IMR-90 (cell line): Measurements from ENCODE around the gene ZNF679. TPM values are rescaled to one million over a fixed set of nuclear protein-coding genes. Genes with fewer than 3 reads are reported as not detected.

Experiments used
- ATAC-seq: fragments of 200-7000 bp; cut with Tn5 transposase; 2 replicates; pipeline ENCODE4 v1.9.1; 2020; ENCODE audit warnings: low read depth, mild to moderate bottlenecking, moderate library complexity
- BruUV-seq: library from RNA; stranded (reverse); fragments of 400-500 nt; replicated peaks from 2 replicates; lab custom pipeline; 2021; lab: Mats Ljungman, UMichigan
- CTCF ChIA-PET: fragments of 300-600 bp; formaldehyde crosslinking; extraction: SDS; loops from one replicate; lab custom pipeline; 2021; ENCODE audit warnings: antibody characterized with exemption; lab: Yijun Ruan, JAX
- POLR2A ChIA-PET: fragments of 300-600 bp; sonication (Branson Sonifier 250); formaldehyde crosslinking; loops from one replicate; lab custom pipeline; 2022; ENCODE audit warnings: antibody characterized with exemption; ENCODE audit not compliant: unreplicated experiment; lab: Charles Lee
- DNase-seq: peaks from one replicate; pipeline ENCODE4 v3.0.0; 2013
- H2AFZ ChIP-seq: replicated peaks from 2 replicates; pipeline ENCODE3; 2013; ENCODE audit warnings: low read length, mild to moderate bottlenecking; ENCODE audit not compliant: poor library complexity
- H2AK5ac ChIP-seq: 2 replicates; pipeline ENCODE4 v1.6.1; 2013; ENCODE audit warnings: low read depth, low read length, inconsistent platforms
- H2AK9ac ChIP-seq: replicated peaks from 2 replicates; pipeline ENCODE3; 2013; ENCODE audit warnings: mild to moderate bottlenecking, low read depth, low read length, moderate library complexity; ENCODE audit not compliant: poor library complexity
- H2BK120ac ChIP-seq: 2 replicates; pipeline ENCODE4 v1.6.1; 2013; ENCODE audit warnings: low read depth, low read length, inconsistent platforms
- H2BK15ac ChIP-seq: 3 replicates; pipeline ENCODE4 v1.6.1; 2013; ENCODE audit warnings: low read depth, low read length, inconsistent platforms
- H2BK20ac ChIP-seq: 2 replicates; pipeline ENCODE4 v1.6.1; 2013; ENCODE audit warnings: low read depth, mild to moderate bottlenecking, inconsistent platforms, low read length, moderate library complexity
- H2BK5ac ChIP-seq: 2 replicates; pipeline ENCODE4 v1.6.1; 2013; ENCODE audit warnings: mild to moderate bottlenecking, low read depth, low read length, inconsistent platforms; ENCODE audit not compliant: poor library complexity, severe bottlenecking
- H3K14ac ChIP-seq: replicated peaks from 2 replicates; pipeline ENCODE4 v1.6.1; 2013; ENCODE audit warnings: low read depth, low read length, inconsistent platforms
- H3K18ac ChIP-seq: 2 replicates; pipeline ENCODE4 v1.6.1; 2013; ENCODE audit warnings: low read depth, low read length, control low read depth
- H3K23ac ChIP-seq: 2 replicates; pipeline ENCODE4 v1.6.1; 2013; ENCODE audit warnings: low read depth, low read length, inconsistent platforms
- H3K27ac ChIP-seq: 2 replicates; pipeline ENCODE4 v1.5.1; 2013; ENCODE audit warnings: mild to moderate bottlenecking, control low read depth, low read length; ENCODE audit not compliant: insufficient read depth
- H3K27me3 ChIP-seq: 2 replicates; pipeline ENCODE4 v1.6.1; 2013; ENCODE audit warnings: low read length; ENCODE audit not compliant: control insufficient read depth, insufficient read depth
- H3K36me3 ChIP-seq: 2 replicates; pipeline ENCODE4 v1.6.1; 2013; ENCODE audit warnings: low read length, mixed read lengths; ENCODE audit not compliant: control insufficient read depth, insufficient read depth
- H3K4ac ChIP-seq: 2 replicates; pipeline ENCODE4 v1.6.1; 2013; ENCODE audit warnings: low read depth, low read length, inconsistent platforms
- H3K4me1 ChIP-seq: 2 replicates; pipeline ENCODE4 v1.6.1; 2013; ENCODE audit warnings: low read length, mixed read lengths; ENCODE audit not compliant: control insufficient read depth, insufficient read depth
- H3K4me2 ChIP-seq: 2 replicates; pipeline ENCODE4 v1.6.1; 2013; ENCODE audit warnings: low read depth, mild to moderate bottlenecking, control low read depth, low read length, moderate library complexity
- H3K4me3 ChIP-seq: 2 replicates; pipeline ENCODE4 v1.5.1; 2013; ENCODE audit warnings: low read depth, mild to moderate bottlenecking, control low read depth, low read length, moderate library complexity; ENCODE audit not compliant: insufficient read depth
- H3K56ac ChIP-seq: 2 replicates; pipeline ENCODE4 v1.6.1; 2013; ENCODE audit warnings: low read length, inconsistent platforms; ENCODE audit not compliant: insufficient read depth; ENCODE audit errors: extremely low read depth
- H3K79me1 ChIP-seq, 2 experiments: 2 replicates each; pipeline ENCODE4 v1.6.1; 2013; ENCODE audit warnings: low read length in 2 of 2, inconsistent platforms in 1 of 2, low read depth in 1 of 2
- H3K9ac ChIP-seq: 2 replicates; pipeline ENCODE4 v1.6.1; 2013; ENCODE audit warnings: low read depth, low read length, control low read depth
- H3K9me1 ChIP-seq: 2 replicates; pipeline ENCODE4 v1.6.1; 2013; ENCODE audit warnings: low read length, inconsistent platforms; ENCODE audit not compliant: insufficient read depth
- H3K9me3 ChIP-seq: 2 replicates; pipeline ENCODE4 v1.6.1; 2013; ENCODE audit warnings: low read length; ENCODE audit not compliant: control insufficient read depth, insufficient read depth
- H4K20me1 ChIP-seq: 2 replicates; pipeline ENCODE4 v1.6.1; 2013; ENCODE audit warnings: low read length, inconsistent platforms; ENCODE audit not compliant: insufficient read depth
- H4K5ac ChIP-seq: 2 replicates; pipeline ENCODE4 v1.6.1; 2013; ENCODE audit warnings: mild to moderate bottlenecking, low read depth, low read length, control low read depth
- H4K8ac ChIP-seq, 2 experiments: 2 replicates each; pipeline ENCODE4 v1.6.1; 2013; ENCODE audit warnings: low read depth in 2 of 2, low read length in 2 of 2, control low read depth in 1 of 2, inconsistent platforms in 1 of 2
- H4K91ac ChIP-seq: 2 replicates; pipeline ENCODE4 v1.6.1; 2013; ENCODE audit warnings: low read depth, low read length, inconsistent platforms; ENCODE audit not compliant: insufficient read depth
- BHLHE40 ChIP-seq: fragments of 150-350 bp; IDR thresholded peaks from 2 replicates; pipeline ENCODE4 v1.6.1; 2016; ENCODE audit warnings: mild to moderate bottlenecking, low read depth, low read length
- CEBPB ChIP-seq: IDR thresholded peaks from 2 replicates; pipeline ENCODE4 v1.6.1; 2012; ENCODE audit warnings: low read depth, low read length, improper control_type of control experiment
- CHD1 ChIP-seq: IDR thresholded peaks from 2 replicates; pipeline ENCODE4 v1.6.1; 2012; ENCODE audit warnings: low read depth, low read length, improper control_type of control experiment
- CTCF ChIP-seq: conservative IDR thresholded peaks from 2 replicates; pipeline ENCODE4 v1.5.1; 2012; ENCODE audit warnings: mild to moderate bottlenecking, low read depth, low read length, improper control_type of control experiment
- ELK1 ChIP-seq: fragments of 150-350 bp; IDR thresholded peaks from 2 replicates; pipeline ENCODE4 v1.6.1; 2016; ENCODE audit warnings: low read depth, mild to moderate bottlenecking, low read length, moderate library complexity, borderline replicate concordance
- FOS ChIP-seq: fragments of 150-350 bp; IDR thresholded peaks from 2 replicates; pipeline ENCODE4 v1.6.1; 2016; ENCODE audit warnings: low read depth, low read length
- MAFK ChIP-seq: IDR thresholded peaks from 2 replicates; pipeline ENCODE4 v1.6.1; 2012; ENCODE audit warnings: low read depth, low read length, improper control_type of control experiment
- MAZ ChIP-seq: IDR thresholded peaks from 2 replicates; pipeline ENCODE4 v1.6.1; 2012; ENCODE audit warnings: low read depth, mild to moderate bottlenecking, low read length, improper control_type of control experiment, moderate library complexity, borderline replicate concordance
- MXI1 ChIP-seq: IDR thresholded peaks from 2 replicates; pipeline ENCODE4 v1.6.1; 2012; ENCODE audit warnings: low read depth, mild to moderate bottlenecking, low read length, moderate library complexity, borderline replicate concordance
- NFE2L2 ChIP-seq: fragments of 150-350 bp; IDR thresholded peaks from 2 replicates; pipeline ENCODE4 v1.6.1; 2016; ENCODE audit warnings: low read depth, mild to moderate bottlenecking, low read length
- POLR2A ChIP-seq: IDR thresholded peaks from 2 replicates; pipeline ENCODE4 v1.6.1; 2012; ENCODE audit warnings: mild to moderate bottlenecking, low read depth, low read length
- RAD21 ChIP-seq: IDR thresholded peaks from 2 replicates; pipeline ENCODE4 v1.6.1; 2012; ENCODE audit warnings: low read length, improper control_type of control experiment
- RCOR1 ChIP-seq: IDR thresholded peaks from 2 replicates; pipeline ENCODE4 v1.6.1; 2012; ENCODE audit warnings: mild to moderate bottlenecking, low read length, improper control_type of control experiment; ENCODE audit not compliant: insufficient replicate concordance
- RFX5 ChIP-seq: IDR thresholded peaks from 2 replicates; pipeline ENCODE4 v1.8.0; 2012; ENCODE audit warnings: low read depth, mild to moderate bottlenecking, low read length, moderate library complexity
- SMC3 ChIP-seq: fragments of 150-350 bp; IDR thresholded peaks from 2 replicates; pipeline ENCODE4 v1.6.1; 2016; ENCODE audit warnings: low read depth, mild to moderate bottlenecking, antibody characterized with exemption, low read length, moderate library complexity
- USF2 ChIP-seq: fragments of 150-350 bp; IDR thresholded peaks from 2 replicates; pipeline ENCODE4 v1.6.1; 2017; ENCODE audit warnings: mild to moderate bottlenecking, antibody characterized with exemption, low read length, low read depth
- WGBS, 2 experiments: methylation state at CpG; one replicate each; pipeline versions ENCODE4 v1.1.5 to v1.1.7; 2013; ENCODE audit warnings: missing lambda C conversion rate in 2 of 2; ENCODE audit not compliant: insufficient read length in 1 of 2; ENCODE audit errors: extremely low coverage in 2 of 2; 5-methylcytosine and 5-hydroxymethylcytosine counted together
- dilution Hi-C: fragments of 300-500 bp; cut with HindIII; formaldehyde crosslinking; loops from one replicate; pipeline ENCODE4 v1.14.3; 2018; ENCODE audit warnings: low sequenced_read_pairs; ENCODE audit not compliant: unreplicated experiment
- in situ Hi-C: fragments of 300-500 bp; cut with MboI; formaldehyde crosslinking; loops from 3 replicates; pipeline ENCODE4 v1.14.3; 2019; ENCODE audit warnings: low sequenced_read_pairs, inconsistent platforms, mixed read lengths
- intact Hi-C: fragments of 100-400 bp; cut with micrococcal nuclease; formaldehyde crosslinking; loops from 2 replicates; pipeline ENCODE4 v1.10.0; 2022
- polyA plus RNA-seq, 3 experiments: library from polyadenylated mRNA; depleted of rRNA; stranded (reverse); fragments of >200 nt; gene quantifications; 2 replicates each; pipeline ENCODE4 v1.2.3, GENCODE V29; 2012; ENCODE audit warnings: low replicate concordance in 1 of 3
- total RNA-seq: library from RNA; depleted of rRNA; stranded (reverse); fragments of >200 nt; gene quantifications from 2 replicates; pipeline ENCODE4 v1.2.3, GENCODE V29; 2012

Gene ZNF679
- total and polyA plus RNA-seq, 2 of the 4 experiments (the other 2 are of a cell fraction) = not detected

GRCh38 chr7:64294701-64295420 lies 66.6 kb downstream of the ZNF679 start:
- CTCF ChIA-PET = no interaction called here
- H2AK5ac ChIP-seq = no peak overlapping the region
- H3K79me1 ChIP-seq = no peaks in the 10 kb centered on the region
- H3K4me2 ChIP-seq = no peak overlapping the region
- no peak overlapping the region for H2BK5ac ChIP-seq
- in situ Hi-C loops (no loop called here), intact Hi-C loops (no loop called here), dilution Hi-C loops (no loop called here)
- H3K27ac ChIP-seq = no peak overlapping the region
- H4K20me1 ChIP-seq = no peaks in the 10 kb centered on the region
- 0 out of 2 replicates have a peak, but pooled peaks cover 4% of the 10 kb centered on the region for H3K9me3 ChIP-seq
- H3K56ac ChIP-seq = no peak overlapping the region
- H2BK20ac ChIP-seq = no peak overlapping the region
- H3K4ac ChIP-seq = no peak overlapping the region
- H2BK15ac ChIP-seq = no peak overlapping the region
- no peak overlapping the region for H2AFZ ChIP-seq
- no peak for DNase-seq
- no CpG with 5 or more reads among the region's 1 CpG for WGBS, 2 experiments
- no peak overlapping the region for H2AK9ac ChIP-seq
- H3K18ac ChIP-seq = no peak overlapping the region
- no peak overlapping the region for H3K9ac ChIP-seq
- no TSS peak for BruUV-seq
- H4K5ac ChIP-seq = no peak overlapping the region
- H3K23ac ChIP-seq = no peak overlapping the region
- no peaks in the 10 kb centered on the region for H3K9me1 ChIP-seq
- H2BK120ac ChIP-seq = no peak overlapping the region
- no peak overlapping the region for H3K4me3 ChIP-seq
- no peak overlapping the region for H3K14ac ChIP-seq
- POLR2A ChIA-PET = no interaction called here
- no peaks in the 10 kb centered on the region for H3K36me3 ChIP-seq
- H4K91ac ChIP-seq = no peak overlapping the region
- H3K27me3 ChIP-seq = no peaks in the 10 kb centered on the region
- no peak for TF ChIP-seq USF2
- TF ChIP-seq MXI1 = no peak
- no peak for TF ChIP-seq MAZ
- TF ChIP-seq CTCF = no peak
- no peak for TF ChIP-seq MAFK
- no peak for TF ChIP-seq RCOR1
- TF ChIP-seq BHLHE40 = no peak
- TF ChIP-seq FOS = no peak
- no peak for TF ChIP-seq RAD21
- no peak for TF ChIP-seq ELK1
- TF ChIP-seq NFE2L2 = no peak
- no peak for TF ChIP-seq POLR2A
- TF ChIP-seq SMC3 = no peak
- TF ChIP-seq CEBPB = no peak
- TF ChIP-seq RFX5 = no peak
- no peak for TF ChIP-seq CHD1
- H4K8ac ChIP-seq = no peak overlapping the region
- no peak for ATAC-seq
- no peaks in the 10 kb centered on the region for H3K4me1 ChIP-seq
